ENCODE measurements around the gene RGS10.
"Not testable (repeated sequence)": the region's sequence is repeated elsewhere in the genome, so short reads cannot be mapped to it uniquely, and the experiment has no call there.

Gene RGS10, protein sequence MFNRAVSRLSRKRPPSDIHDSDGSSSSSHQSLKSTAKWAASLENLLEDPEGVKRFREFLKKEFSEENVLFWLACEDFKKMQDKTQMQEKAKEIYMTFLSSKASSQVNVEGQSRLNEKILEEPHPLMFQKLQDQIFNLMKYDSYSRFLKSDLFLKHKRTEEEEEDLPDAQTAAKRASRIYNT

DNA sequence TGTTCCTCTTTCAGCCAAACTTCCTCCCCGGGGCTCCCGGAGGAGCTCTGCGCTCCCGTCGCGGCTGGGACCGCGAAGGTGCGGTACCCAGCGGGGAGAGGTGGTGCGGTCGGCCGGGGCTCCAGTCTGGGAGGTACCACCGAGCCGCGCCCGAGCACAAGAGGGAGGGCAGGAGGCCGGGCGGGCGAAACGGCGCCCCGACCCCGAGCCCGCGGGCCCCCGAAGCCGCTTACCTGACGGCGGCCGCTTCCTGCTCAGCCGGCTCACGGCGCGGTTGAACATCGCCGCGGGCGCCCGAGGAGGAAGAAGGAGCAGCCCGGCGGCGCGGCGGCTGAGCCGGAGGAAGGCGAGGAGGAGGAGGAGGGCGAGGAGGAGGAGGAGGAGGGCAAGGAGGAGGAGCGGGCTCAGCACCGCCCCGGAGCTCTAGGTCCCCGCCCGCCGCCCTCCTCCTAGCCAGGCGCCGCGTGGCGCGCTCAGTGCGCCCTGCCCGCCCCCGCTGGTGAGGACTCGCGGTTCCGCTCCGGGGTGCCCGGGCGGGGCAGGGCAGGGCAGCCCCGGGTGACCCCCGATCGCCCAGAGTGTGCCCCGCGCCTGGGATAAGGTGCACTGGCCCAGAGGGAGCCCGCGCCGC is at the start of gene RGS10:
Gene RGS10, minus strand, starts transcription at position 363 of the 631 bp plus-strand sequence. Its CDS starts 81 bp downstream, at position 282.
- FAIRE-seq: peak; percentile 77
- DNase-seq (ENCODE audit: insufficient read length, low spot score): peak; percentile 63

GRCh38 chr10:119588071-119588470 is 45.6 kb upstream of the RGS10 start:
- no peak for FAIRE-seq

GRCh38 chr10:119578355-119578754 is 35.8 kb upstream of the RGS10 start:
- FAIRE-seq: no peak
- DNase-seq (ENCODE audit: insufficient read length, low spot score): no peak

More at GRCh38 chr10:119588071-119588470, 45.6 kb upstream of the RGS10 start:
- no peak for DNase-seq (ENCODE audit: insufficient read length, low spot score)

DNA sequence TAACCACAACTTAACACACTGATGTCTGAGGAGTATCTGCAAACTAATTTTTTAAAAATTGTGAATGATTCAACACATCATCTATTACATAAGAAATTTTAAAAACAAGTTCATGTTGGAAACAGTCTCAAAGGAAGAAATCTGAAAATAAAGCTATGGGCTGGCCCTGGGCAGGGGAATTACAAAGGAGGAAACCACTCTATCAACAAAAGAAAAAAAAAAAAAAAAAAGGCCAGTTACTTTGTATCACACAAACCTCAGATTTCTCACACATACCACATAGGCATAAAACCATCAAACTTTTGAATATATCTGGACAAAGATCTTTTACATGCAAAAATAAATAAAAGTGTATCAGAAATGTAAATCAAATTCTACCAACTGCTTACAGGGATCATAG is 33.5 kb upstream of the RGS10 start:
- FAIRE-seq: no peak
- no peak for DNase-seq (ENCODE audit: insufficient read length, low spot score)

- no peak for DNase-seq (ENCODE audit: insufficient read length, low spot score)
- no peak for FAIRE-seq
Observed at GRCh38 chr10:119575506-119575905, 33.0 kb upstream of the RGS10 start.

- no peak for DNase-seq (ENCODE audit: insufficient read length, low spot score)
- FAIRE-seq: no peak
Observed at GRCh38 chr10:119567978-119568377, 25.5 kb upstream of the RGS10 start.

DNA sequence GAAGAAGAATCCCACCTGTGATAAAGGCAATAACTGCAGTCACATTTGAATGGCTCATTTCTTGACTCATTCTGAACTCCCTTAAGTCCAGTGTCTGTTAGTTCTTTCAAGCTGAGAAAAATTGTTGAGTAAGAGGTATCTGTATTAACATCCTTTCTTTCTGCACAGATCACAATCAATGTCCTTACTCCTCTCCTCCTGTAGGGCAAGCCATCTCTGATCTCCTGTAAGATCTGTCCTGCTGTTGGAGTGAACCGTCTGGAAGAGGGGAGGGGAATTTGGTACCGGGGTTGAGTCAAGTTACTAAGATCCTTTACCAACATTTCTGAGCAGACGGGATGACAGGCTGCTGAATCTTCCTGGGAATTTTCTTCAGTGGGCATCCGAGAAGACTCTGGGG is 19.6 kb upstream of the RGS10 start:
- FAIRE-seq (no peak), DNase-seq (ENCODE audit: insufficient read length, low spot score) (no peak)

GRCh38 chr10:119559511-119559910 is 17.0 kb upstream of the RGS10 start:
- FAIRE-seq; DNase-seq (ENCODE audit: insufficient read length, low spot score): not testable (repeated sequence)

DNA sequence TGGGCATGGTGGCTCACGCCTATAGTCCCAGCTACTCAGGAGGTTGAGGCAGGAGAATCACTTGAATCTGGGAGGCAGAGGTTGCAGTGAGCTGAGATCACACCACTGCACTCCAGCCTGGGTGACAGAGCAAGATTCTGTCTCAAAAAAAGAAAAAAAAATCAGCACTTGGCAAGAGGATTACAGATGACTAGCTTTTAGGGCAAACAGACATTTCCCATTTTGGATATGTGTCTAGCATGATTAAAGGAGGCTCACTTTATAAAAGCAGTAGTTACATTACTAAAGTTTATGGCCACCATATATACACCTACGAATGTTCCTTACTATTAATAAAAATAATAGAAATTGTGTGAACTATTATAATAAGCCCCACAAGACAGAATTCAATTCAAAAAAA is 13.6 kb upstream of the RGS10 start:
- DNase-seq (ENCODE audit: insufficient read length, low spot score); FAIRE-seq: not testable (repeated sequence)

DNA sequence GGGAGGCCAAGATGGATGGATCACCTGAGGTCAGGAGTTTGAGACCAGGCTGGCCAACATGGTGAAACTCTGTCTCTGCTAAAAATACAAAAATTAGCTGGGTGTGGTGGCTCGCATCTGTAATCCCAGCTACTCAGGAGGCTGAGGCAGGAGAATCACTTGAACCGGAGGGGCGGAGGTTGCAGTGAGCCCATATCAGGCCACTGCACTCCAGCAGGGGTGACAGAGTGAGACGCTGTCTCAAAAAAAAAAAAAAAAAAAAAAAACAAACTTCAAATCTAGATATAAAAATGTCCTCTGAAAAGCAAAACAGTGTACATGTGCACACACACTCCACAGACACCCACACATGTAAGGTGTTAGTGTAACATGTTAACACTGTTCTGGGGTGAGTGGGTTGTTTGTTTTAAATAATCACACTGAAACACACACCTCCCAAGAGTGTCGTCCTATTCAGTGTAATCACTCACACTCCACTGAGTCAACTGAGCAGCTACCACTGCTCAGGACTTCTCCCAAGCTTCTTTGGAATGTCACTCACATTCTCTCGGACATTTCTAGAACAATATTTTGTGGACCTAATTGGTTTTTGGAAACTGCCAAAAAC is 12.8 kb upstream of the RGS10 start:
- FAIRE-seq (no peak), DNase-seq (ENCODE audit: insufficient read length, low spot score) (no peak)

DNA sequence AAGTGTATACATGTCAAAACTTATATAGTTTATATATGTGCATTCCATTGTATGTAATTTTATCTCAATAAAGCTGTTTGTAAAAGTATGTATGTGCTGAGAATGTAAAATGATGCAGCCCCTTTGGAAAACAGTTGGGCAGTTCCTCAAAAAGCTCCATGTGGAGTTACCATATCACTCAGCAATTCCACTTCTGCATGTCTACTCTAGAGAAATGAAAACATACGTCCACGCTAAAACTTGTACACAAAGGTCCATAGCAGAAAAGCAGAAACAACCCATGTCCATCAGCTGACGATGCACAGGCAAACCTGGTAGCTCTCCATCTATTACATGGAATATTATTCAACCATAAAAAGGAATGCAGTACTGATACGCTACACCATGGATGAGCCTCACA is 8.3 kb upstream of the RGS10 start:
- DNase-seq (ENCODE audit: insufficient read length, low spot score): no peak
- FAIRE-seq: no peak

DNA sequence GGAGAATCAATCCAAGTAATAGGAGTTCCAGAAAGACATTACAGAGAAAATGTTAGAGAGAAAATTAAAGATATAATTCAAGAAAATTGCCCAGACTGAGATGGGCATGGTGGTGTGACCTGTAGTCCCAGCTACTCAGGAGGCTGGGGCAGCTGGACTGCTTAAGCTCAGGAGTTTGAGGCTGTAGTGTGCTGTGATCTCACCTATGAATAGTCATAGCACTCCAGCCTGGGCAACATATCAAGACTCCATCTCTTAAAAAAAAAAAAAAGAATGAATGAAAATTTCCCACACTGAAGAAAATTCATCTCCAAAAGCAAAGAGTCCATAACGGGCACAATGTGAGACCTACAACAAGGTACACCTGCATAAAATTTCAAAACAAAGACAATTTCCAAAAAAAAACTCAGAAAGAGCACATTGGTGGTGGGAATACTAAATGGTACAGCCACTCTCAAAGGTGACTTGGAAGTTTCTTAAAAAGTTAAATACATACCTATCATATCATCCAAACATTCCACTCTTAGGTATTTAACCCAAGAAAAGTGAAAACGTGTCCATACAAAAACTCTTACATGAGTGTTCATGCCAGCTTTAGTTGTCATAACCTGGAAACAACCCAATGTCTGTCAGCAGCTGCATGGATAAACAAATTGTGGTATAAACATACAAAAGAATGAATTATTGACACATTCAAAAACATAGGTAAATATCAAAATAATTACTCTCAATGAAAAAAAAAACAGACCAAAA is 6.9 kb upstream of the RGS10 start:
- FAIRE-seq (no peak), DNase-seq (ENCODE audit: insufficient read length, low spot score) (no peak)

DNA sequence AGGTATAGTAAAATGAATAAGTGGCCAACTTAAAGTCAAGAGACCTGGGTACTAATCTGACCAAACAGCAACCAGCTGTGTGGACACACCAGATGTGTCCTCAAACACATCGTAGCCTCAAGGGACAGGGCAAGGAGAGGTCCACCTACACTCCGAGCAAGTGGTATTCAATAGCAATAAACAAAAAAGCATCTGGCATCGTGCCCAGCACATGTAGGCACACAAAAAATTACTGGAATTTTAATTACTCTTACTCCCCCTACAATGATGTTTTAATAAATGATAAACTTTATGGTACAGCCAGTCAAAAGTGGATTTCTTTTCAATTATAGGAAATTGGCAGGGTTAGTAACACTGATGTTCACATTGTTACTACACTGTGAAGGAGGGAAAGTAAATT is 3.5 kb upstream of the RGS10 start:
- FAIRE-seq: no peak

DNA sequence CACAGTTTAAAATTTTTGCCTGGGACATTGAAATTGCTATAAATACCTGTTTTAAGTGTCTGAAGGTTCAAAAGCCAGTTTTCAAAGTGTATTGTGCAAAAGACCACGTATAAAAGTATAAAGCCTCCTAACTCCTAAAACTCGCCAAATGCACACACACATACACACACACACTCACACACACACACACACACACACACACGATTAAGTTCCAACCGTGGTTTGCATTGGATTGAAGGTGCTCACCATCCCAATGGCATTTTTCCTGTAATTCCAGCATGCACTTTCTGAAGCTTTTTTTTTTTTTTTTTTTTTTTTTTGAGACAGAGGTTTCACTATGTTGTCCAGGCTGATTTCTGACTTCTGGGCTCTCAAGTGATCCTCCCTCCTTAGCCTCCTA is 2.8 kb upstream of the RGS10 start:
- FAIRE-seq: no peak
- no peak for DNase-seq (ENCODE audit: insufficient read length, low spot score)

More for the DNA sequence above, 3.5 kb upstream of the RGS10 start:
- DNase-seq (ENCODE audit: insufficient read length, low spot score): no peak

GRCh38 chr10:119543814-119544642 is 1.5 kb upstream of the RGS10 start:
- no peak for FAIRE-seq

DNA sequence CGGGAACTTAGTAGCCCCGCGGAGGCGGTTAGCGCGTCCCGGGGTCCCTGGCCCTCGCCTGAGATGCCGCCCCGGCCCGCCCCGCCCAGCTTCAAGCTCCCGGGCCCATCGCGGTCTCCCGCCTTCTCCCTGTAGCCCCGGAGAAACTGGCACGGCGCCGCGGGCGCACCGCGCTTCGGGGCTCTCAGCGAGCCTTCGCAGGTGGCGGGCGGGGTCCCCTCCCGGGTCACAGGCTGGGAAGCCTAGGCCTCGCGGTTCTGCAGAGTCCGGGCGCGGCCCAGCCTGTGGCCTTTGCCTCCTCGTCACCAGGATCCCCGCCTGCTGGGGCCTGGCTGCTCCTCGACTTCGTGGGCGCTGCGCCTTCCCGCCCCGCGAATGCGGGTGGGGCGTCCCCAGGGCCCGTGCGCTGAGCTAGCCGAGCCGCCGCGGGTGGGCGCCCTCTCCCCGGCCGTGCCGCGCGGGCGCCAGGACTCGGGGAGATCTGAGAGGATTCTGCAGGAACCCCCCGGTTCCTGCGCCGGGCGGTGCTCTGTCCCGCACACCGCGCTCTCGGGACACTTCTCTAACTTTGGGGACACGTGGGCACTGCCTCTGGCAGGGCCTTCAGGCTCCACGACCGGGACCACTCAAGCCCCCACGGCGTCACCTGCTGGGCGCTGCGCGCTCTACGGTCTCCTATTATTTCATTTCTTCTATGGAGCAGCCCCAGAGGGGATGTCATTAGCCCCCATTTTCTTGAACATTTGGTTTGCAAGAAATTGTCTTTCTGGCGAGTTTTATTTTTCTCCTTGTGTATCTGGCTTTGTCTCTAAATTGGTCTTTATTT is 682 bp upstream of the RGS10 start:
- FAIRE-seq (peak; percentile 89), DNase-seq (ENCODE audit: insufficient read length, low spot score) (peak; percentile 67)

More at GRCh38 chr10:119543814-119544642, 1.5 kb upstream of the RGS10 start:
- DNase-seq (ENCODE audit: insufficient read length, low spot score): no peak

DNA sequence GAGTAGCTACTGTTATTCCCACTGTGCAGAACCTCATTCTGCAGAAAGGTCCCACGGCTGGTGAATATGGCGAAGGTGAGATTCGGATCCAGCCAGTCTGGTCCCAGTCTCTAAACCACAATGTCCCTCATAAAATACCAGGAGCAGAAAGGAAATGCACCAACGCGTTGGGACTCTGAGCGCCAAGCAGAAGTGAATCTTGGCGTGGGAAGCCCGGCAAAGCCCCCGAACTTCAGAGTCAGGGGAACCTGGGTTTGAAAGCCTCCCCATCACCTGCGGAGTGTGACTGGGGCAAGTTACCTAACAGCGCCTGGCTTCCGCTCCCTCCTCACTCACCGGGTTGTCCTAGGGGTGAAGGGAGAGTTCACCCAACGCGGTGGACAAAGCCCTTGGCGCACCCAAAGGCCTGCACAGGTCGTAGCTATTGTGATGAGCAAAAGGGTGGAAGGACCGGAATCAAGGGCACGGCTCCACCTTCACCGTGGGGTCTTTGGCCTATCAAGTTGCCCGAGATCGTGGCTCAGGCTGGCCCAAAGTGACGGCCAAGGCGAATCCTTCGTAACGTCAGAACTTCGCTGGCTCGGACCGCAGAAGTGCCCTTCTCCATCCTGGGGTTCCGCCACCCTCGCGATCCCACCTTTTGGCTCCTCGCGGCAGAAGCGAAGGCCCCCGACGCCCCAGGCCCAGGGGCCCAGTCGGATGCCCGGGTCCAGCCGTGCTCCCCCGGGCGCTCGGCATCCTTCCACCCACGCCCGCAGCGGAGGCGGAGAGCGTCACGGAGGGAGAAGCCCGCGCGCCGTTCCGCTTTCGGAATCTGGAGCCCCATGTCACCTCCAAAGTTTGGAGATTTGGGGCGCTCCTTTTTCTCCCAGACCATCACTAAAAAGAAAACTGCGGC is 811 bp downstream of the RGS10 start:
- FAIRE-seq (peak; percentile 85), DNase-seq (ENCODE audit: insufficient read length, low spot score) (no peak)

DNA sequence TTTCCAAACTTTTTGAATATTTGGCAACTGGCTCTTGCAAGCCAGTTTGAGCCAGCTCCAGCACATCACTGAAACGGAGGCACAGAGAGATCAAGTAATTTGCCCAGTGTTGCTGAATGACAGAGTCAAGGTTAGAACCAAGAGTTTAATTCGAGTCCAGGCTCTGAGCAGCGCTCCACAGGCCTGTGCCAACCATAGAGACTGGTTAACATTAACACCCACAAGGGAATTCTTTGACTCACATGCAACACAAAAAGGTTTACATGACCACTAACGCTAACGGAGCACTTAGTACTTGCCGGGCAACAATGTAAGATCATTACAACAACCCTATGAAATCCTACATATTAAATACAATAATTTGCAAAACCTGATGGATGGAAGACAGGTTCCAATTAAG is 1.5 kb downstream of the RGS10 start:
- DNase-seq (ENCODE audit: insufficient read length, low spot score) (no peak), FAIRE-seq (no peak)

- no peak for FAIRE-seq
Observed at GRCh38 chr10:119540038-119540437, 2.5 kb downstream of the RGS10 start.

More at GRCh38 chr10:119540038-119540437, 2.5 kb downstream of the RGS10 start:
- no peak for DNase-seq (ENCODE audit: insufficient read length, low spot score)
